HG02884 (cell line): ENCODE data around the gene EIF4A2.
A peak's percentile ranks its signal among the peaks of the same experiment; 100 is the strongest.

Experiments used
- ATAC-seq: cut with Tn5 transposase; IDR thresholded peaks from one replicate; pipeline ENCODE4 v1.9.1; 2021; ENCODE audit warnings: mild to moderate bottlenecking, moderate library complexity; ENCODE audit not compliant: unreplicated experiment

Gene EIF4A2

DNA sequence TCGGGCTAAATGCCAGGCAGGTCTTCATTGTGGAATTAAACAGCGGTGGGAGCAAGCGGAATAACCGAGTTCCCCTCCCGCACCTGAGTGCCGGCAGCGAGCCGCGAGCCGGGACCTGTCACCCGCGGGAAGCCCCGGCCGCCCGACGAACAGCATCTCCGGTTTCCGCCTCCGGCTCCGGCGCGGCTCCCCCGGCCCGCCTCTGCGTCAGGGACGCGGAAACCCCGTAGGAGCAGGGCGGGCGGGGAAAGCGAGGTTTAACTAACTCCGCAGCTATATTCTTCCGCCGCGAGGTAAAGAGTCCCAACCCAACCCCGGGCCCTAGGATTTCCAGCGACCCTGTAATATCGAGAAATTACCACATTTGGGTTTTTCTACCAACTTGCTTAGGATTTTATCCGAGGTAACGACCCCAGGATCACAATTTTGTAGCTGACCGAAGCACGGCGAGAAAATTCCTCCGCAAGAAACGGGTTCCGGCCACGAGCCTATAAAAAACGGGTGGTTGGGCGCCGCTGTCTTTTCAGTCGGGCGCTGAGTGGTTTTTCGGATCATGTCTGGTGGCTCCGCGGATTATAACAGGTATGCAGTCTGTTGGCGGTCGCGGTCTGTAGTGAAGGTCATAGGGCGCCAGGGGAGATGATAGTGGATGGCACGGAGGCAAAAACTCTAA lies at the start of gene EIF4A2:
Gene EIF4A2, plus strand, starts transcription at position 520 of the 673 bp plus-strand sequence. Its CDS starts 34 bp downstream, at position 554.
- ATAC-seq, result peak; percentile 44

DNA sequence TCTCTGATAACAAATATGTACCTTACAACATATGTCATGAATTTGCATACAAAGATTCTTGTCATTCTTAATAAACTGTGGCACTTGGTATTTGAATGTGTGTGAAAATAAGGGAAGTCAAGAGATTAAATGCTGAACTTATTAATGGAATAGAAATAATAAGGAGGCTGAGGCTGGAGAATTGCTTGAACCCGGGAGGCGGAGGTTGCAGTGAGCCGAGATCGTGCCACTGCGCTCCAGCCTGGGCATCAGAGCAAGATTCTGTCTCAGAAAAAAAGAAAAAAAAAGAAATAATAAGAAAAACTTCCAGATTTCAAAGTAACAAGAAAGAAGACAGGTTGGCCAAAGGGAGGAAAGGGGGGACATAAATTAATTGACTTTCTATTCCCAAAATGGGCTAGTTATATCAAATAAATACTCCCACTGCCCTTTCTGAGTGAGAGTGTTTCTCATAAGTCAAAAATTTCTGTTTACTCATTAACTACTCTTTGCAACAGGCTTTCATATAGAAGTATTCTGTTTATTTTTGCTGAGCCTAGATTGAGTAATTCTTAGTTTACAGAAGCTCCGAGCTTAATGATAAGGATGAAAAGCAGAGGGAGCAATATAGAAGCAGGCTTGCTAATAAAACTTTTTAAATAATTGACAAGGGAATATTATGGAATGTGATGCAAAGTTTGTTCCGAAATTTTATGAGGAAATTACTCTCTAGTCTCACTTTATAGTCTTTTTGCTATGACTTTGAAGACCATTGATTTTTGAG lies 40.6 kb upstream of the EIF4A2 start:
- ATAC-seq, result no peak

DNA sequence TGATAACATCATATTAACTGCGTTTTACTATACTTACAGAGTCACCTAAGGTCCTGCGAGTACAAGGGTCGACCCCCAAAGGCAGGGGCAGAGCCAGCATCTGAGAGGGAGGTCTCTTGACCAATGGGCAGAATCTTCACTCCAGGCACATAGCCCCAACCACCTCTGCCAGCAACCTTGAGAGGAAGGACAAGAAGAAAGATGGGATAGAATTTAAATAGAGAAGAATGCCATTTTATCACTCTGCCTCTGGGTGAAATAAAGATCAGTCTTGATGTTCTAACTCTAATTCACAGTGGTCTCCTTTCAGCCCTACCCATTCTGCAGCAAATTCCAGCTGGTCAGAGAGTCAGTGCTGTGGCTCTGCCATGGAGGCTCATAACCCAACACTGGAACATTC lies 39.7 kb upstream of the EIF4A2 start:
- ATAC-seq, result no peak

DNA sequence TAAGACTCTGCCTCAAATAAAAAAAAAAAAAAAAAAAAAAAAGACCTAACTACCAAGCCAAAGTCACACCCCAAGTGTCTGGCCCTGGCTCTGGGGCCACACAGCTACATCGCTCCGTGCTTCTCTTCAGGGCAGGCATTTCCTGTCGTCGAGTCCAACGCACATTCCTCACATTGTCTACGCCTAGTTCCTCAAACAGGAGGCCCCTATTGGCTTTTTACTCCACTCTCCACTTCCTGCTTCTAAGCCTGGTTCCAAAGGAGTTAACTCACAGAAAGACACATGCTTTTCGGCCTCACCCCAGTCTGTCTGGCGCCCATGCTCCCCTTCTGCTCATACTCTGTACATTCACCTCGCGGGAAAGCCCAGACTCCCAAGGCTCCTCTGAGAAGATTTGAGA lies 37.4 kb upstream of the EIF4A2 start:
- no peak for ATAC-seq

DNA sequence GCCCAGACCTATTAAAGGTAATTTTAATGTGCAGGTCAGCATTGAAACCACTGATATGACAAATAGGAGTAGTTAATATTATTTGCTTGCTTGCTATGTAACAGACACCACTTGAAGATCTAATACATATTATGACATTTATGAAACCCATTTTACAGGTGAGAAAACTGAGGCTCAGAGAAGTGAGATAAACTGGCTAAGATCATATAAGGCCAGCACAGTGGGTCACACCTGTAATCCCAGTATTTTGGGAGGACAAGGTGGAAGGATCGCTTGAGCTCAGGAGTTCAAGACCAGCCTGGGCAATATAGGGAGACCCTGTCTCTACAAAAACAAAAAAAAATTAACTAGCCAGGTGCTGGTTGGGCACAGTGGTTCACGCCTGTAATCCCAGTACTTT lies 33.1 kb upstream of the EIF4A2 start:
- ATAC-seq, result no peak

DNA sequence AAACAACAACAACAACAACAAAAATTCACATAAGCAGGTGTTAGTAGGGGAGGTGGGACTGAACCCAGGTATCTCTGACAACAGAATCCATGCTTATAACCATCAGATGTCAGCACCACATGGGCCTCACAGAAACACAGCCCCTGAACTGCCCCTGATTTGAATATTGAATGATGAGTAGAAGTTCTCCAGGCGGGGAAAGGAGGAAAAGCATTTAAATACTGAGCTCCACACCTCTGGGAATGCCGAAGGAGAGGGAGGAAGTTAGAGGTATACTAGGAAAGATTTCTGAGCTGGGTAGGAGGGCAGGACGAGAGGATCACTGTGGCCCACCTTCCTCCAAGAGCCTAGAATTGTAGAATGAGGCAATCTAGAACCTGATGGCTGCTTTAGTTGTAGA lies 31.9 kb upstream of the EIF4A2 start:
- ATAC-seq, result no peak

DNA sequence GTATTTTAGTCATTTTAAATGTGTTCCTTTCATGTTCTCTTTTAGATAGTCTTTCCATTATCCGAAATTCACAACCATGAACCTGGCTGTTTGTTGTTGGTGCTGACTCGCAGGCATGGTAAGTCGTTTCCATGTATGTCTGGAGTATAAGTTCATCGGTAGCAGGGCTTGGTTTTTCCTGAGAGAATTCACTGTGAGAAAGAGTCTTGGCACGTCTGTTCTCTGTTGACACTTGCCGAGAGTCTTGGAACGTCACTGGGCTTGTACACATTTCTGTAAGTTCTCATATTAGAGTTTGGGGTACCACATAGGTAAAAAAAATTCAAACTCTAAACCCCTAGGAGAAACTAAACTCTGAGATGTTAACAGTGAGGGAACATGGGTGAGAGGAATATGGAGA lies 29.4 kb upstream of the EIF4A2 start:
- no peak for ATAC-seq

DNA sequence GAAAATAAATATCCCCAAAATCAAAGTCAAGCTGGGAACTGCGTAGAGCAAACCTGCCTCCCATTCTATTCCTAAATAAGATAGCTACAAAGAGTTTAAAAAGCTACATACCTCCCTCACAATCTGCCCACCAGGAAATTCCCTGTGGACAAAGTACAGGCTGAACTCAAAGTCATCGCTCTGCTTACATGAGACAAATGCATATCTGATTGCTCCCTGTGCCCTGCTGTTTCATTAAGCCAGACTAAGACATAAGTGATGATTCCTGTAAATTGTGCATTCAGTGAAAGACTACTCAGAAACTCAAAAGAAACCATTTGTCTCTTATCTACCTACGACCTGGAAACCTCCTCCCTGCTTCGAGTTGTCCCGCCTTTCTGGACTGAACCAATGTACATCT lies 28.5 kb upstream of the EIF4A2 start:
- no peak for ATAC-seq

DNA sequence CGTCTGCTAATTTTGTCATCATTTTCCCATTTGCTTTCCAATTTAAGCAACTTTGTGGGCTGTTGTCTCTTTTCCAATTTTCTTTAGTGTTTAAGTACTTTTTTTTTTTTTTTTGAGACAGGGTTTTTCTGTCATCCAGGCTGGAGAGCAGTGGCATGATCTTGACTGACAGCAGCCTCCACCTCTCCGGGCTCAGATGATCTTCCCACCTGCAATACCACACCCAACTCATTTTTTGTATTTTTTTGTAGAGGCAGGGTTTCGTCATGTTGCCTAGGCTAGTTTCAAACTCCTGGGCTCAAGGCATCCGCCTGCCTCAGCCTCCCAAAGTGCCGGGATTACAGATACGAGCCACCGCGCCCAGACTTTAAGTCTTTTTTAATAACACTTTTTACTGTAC lies 26.2 kb upstream of the EIF4A2 start:
- no peak for ATAC-seq

DNA sequence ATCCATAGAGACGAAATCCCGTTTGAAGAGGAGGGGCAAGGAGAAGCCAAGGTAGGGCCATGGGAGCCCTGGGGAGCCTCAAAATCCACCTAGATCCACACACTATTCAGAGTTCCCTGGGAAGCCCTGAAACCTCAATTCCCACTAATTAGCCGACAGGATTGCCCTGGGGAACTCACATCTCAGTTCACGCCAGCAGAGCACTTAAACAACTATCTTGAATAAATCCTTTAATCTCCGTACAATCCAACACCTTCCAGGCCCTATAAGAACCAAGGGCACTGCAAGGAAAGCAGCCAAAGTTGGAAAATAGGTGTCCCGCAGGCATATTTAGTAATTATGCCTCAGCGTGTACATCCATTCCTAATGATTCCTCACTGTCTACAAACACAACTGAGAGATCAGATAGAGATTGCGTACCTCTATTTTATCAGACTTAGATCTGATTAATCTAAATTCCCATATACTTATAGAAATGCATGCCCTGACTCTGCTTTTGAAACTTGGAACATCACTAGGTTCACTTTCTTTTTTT lies 25.6 kb upstream of the EIF4A2 start:
- ATAC-seq, result no peak

DNA sequence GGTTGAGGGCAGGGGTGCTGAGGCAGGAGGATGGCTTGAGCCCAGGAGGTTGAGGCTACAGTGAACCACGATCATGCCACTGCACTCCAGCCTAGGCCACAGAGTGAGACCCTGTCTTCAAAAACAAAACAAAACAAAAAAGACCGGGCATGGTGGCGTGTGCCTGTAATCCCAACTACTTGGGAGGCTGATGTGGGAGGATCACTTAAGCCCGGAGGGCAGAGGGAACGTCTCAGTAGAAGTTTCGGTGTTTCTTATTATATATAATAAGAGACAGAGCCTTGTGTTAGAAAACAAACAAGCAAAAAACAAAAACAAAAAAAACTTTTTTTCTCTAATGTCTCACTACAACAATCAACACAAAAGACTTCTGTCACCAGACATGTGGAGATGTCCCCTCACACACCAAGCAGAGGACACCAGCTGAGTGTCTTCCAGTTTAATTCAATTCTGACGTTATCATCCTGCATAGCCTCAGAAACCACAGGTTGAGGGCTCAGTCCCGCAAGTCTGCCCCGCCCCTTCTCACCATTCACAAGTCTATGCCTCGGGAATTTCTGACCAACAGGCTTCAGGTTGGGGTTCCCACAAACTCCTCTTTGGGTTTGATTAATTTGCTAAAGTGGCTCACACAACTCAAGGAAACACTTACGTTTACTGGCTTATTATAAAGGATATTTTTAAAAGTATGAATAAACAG lies 24.0 kb upstream of the EIF4A2 start:
- ATAC-seq, result no peak

DNA sequence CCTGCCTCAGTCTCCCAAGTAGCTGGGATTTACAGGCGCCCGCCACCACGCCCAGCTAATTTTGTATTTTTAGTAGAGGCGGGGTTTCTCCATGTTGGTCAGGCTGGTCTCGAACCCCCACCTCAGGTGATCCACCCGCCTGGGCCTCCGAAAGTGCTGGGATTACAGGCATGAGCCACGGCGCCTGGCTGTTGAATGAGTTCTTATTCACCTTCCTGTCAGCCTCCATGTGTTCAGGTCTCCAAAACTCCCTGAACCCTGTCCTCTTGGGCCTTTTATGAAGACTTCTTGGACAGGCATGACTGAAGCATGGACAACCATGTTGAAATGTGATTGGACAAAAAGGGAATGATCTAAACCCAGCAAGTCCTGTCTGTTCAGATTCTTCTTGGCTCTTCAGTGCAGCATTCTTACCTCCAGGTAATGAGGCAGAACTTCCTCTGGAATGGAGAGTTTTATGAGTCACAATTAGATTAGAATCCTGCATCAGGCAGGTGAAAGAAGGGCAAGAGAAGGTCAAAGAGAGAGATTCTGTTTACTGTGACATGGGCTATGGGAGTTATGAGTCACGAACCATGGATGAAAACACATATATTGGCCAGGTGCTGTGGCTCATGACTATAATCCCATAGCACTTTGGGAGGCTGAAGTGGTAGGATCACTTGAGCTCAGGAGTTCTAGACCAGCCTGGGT lies 23.1 kb upstream of the EIF4A2 start:
- ATAC-seq, result no peak

DNA sequence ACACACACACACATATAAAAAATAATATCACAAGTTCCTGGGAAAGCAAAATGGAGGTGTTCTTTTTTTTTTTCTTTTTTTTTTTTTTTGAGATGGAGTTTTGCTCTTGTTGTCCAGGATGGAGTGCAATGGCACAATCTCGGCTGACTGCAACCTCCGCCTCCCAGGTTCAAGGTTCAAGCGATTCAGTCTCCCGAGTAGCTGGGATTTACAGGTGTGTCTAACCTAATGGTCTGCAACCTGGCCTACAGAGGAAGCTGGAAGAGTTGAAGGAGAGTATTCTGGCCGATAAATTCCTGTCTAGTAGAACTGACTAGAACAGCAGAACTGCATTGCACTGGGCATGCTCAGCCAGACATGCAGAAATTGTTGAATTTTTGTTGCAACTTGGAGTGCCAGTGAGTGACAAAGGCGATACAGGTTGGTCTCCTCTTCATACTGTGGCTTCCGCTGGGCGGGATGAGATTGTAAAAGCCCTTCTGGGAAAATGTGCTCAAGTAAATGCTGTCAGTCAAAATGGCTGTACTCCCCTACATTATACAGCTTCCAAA lies 22.4 kb upstream of the EIF4A2 start:
- ATAC-seq, result no peak

DNA sequence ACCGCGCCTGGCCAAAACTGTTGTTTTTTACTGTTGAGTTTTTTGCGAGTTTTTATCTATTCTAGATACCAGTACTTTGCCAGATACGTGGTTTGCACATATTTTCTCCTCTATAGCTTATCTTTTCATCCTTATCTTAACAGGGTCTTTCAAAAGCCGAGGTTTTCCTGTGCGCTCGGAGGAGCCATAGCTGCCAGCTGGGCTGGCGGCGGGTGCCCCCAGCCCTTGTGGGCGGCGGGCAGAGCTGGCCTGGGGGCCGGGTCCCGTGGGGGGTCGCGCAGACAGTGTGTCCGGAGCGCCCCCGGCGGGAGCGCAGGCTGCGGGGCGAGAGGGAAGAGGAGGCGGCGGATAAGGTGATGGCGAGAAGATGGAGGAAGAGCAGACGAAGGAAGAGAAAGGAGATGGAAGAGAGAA lies 11.1 kb upstream of the EIF4A2 start:
- peak; percentile 25 for ATAC-seq

DNA sequence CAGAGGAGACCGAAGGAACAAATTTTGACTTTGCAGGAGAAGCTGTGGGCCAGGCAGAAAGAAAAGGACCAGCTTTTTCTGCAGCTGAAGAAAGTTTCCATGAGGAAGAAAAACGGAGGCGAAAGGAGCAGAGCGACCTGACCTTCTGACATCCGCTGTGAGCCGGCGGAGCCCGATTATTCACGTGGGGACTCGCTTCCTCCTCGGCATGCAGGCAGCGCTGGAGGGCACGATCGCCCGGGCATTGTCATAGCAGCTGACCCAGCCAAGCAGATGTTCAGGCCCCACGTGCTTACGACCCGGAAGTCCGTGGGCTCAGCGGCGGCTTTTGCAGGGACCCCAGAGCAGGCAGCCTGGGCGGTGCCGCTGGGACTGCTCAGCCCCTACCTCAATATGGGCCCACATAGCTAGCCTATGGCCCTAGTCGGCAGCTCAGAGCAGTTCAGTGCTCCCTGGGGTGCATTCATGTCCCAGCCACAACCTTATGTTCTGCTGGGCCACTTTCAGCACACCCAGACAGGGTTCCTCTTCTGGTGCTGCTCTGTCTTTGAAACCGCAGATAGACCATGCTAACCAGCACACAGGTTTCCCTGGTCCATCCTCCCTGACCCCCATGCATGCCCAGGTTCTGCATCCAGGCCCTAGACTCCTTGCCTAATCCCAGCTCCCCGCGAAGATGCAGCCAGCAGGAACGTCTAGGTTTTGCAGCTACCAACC lies 10.5 kb upstream of the EIF4A2 start:
- peak; percentile 76 for ATAC-seq

DNA sequence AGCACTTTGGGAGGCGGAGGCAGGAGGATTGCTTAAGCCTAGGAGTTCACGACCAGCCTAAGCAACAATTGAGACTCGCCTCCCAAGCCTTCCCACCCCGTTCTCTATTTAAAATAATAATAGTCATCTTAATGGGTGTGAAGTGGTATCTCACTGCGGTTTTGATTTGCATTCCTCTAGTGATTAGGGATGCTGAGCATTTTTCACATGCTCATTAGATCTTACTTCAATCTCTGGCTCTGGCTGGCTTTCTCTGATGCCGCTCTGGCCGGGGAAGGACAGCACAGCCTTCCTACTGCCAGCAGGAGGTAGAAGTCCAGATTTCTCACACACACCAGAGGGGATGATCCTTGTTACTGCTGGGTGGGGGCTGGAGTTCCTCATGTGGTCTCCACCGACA lies 7.4 kb upstream of the EIF4A2 start:
- no peak for ATAC-seq

DNA sequence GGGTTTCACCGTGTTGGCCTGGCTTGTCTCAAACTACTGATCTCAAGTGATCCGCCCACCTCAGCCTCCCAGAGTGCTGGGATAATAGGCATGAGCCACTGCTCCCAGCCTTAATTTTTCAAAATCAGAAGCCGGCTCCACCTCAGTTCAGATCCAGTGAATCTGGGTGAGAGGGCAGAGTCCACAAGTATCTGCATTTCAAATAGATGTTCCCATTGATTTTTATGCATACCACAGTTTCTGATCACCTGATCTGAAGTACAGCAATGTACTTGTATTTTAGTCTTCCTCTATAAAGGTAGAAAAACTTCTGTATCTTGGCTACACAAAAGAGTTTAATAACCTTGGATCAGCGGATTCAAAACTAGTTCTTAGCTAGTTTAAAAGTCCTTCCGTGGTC lies 4.2 kb upstream of the EIF4A2 start:
- no peak for ATAC-seq

DNA sequence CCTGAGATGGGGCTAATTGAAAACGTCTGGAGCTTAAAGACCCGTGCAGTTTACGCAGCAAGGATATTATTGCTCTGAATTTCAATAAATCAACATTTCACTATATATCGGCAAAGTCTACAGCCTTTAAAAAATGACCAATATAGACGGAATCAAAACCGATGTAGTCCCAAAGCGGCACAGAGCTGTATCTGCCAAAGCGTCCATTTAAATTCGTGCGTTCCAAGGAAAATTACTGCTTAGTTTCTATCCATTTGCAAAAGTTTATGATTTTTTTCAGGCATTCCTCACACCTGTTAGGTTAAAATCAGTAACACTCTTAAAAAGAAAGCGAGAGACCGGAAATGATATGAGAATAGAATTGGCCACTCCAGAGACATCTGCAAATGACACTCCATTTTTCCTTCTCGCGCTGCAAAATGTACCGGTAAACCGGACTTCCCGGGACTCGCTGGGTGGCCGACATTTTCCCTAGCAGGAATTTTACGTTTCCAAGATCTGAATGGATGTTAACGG lies 777 bp upstream of the EIF4A2 start:
- no peak for ATAC-seq

DNA sequence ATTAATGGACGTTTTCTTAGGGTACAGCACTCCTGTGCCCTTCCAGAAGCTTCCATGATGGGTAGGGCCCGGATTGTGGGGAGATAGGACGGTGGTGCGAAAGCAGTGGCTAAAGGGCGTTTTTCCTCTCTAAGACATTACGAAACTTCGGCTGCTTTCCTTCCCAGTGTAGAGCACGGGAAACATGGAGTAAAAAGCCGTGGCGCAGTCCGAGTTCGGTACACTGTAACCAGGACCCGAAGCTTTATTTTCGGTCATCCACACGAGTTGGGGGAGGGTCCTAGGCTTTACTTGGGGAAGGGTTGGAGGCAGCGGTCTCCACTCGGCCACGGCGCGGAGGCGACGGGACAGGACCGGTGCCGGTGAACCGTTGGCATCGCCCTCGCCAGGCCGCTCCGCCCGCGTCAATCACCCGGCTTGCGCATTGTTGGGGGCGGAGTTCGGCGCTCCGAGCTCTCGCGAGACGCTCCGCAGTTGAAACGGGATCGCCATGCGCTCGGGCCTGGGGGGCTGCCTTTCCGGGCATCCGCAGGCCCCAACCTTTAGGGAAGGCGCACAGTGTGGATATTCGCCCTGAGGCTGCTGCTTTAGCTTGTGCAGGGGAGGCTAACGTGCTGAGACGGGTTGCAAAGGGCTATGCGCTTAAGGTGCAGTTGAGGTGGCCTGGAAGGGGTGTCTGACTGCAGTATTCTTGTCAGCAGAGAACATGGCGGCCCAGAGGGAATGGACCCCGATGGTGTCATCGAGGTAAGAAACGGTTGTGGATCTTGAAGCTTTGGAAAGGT lies 546 bp downstream of the EIF4A2 start:
- ATAC-seq, result peak; percentile 58
